IMR-90 (cell line): ENCODE results near the gene FN1. TPM values are rescaled to one million over a fixed set of nuclear protein-coding genes. Genes with fewer than 3 reads are reported as not detected.

Experiments
- MAZ ChIP-seq: IDR thresholded peaks from 2 replicates; pipeline ENCODE4 v1.6.1; 2012; ENCODE audit warnings: low read depth, mild to moderate bottlenecking, low read length, improper control_type of control experiment, moderate library complexity, borderline replicate concordance
- USF2 ChIP-seq: fragments of 150-350 bp; IDR thresholded peaks from 2 replicates; pipeline ENCODE4 v1.6.1; 2017; ENCODE audit warnings: mild to moderate bottlenecking, antibody characterized with exemption, low read length, low read depth
- polyA plus RNA-seq, 3 experiments: library from polyadenylated mRNA; depleted of rRNA; stranded (reverse); fragments of >200 nt; gene quantifications; 2 replicates each; pipeline ENCODE4 v1.2.3, GENCODE V29; 2012; ENCODE audit warnings: low replicate concordance in 1 of 3
- total RNA-seq: library from RNA; depleted of rRNA; stranded (reverse); fragments of >200 nt; gene quantifications from 2 replicates; pipeline ENCODE4 v1.2.3, GENCODE V29; 2012

The FN1 gene
- total and polyA plus RNA-seq, 2 of the 4 experiments (the other 2 are of a cell fraction), result 8,243 to 13,004 TPM

GRCh38 chr2:215431778-215432758, 3.8 kb downstream of the FN1 start (continued):
- TF ChIP-seq USF2 (no peak), MAZ (no peak)
